GM18517 (cell line): Measurements from ENCODE around the gene FBXW10B.
"Not testable (repeated sequence)": the region's sequence is repeated elsewhere in the genome, so short reads cannot be mapped to it uniquely, and the experiment has no call there.

ENCODE experiments used
- ATAC-seq: cut with Tn5 transposase; IDR thresholded peaks from one replicate; pipeline ENCODE4 v1.9.1; 2021; ENCODE audit warnings: mild to moderate bottlenecking, moderate library complexity; ENCODE audit not compliant: unreplicated experiment

Gene FBXW10B, protein sequence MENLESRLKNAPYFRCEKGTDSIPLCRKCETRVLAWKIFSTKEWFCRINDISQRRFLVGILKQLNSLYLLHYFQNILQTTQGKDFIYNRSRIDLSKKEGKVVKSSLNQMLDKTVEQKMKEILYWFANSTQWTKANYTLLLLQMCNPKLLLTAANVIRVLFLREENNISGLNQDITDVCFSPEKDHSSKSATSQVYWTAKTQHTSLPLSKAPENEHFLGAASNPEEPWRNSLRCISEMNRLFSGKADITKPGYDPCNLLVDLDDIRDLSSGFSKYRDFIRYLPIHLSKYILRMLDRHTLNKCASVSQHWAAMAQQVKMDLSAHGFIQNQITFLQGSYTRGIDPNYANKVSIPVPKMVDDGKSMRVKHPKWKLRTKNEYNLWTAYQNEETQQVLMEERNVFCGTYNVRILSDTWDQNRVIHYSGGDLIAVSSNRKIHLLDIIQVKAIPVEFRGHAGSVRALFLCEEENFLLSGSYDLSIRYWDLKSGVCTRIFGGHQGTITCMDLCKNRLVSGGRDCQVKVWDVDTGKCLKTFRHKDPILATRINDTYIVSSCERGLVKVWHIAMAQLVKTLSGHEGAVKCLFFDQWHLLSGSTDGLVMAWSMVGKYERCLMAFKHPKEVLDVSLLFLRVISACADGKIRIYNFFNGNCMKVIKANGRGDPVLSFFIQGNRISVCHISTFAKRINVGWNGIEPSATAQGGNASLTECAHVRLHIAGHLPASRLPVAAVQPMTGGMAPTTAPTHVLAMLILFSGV

DNA sequence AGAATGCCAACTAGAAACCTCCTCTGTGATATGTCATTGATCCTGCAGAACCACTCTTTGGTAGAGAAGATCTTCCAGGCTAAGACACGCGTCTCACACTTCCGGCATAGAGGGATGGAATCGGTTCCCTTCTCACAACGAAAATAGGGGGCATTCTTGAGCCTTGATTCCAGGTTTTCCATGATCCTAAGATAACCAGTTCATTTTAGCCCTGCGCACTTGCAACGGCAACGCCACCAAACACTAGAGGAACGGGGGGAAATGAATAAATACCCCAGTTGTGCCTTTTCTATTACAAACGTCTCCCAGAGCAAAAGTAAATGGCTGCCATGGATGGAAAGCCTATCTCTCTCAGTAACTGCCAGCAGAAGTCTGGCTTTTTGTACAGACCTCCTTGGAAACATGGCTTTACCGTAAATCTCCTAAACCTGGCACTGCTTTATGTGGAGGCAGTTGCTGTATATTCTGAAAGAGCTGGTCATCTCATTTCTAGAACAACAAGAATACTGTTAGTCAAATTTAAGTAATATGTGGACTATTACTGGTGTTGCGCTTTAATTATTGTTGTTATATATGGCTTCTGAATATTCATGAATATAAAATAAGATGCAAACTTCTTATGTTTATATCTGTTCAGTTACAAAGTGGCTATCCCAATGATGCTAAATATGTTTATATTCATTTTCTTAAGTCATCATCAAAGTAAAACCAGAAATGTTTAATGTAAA is at the start of gene FBXW10B:
Gene FBXW10B (minus strand): TSS at position 374 of the 728 bp plus-strand sequence. CDS start 192 bp downstream, at position 182.
- ATAC-seq = not testable (repeated sequence)

DNA sequence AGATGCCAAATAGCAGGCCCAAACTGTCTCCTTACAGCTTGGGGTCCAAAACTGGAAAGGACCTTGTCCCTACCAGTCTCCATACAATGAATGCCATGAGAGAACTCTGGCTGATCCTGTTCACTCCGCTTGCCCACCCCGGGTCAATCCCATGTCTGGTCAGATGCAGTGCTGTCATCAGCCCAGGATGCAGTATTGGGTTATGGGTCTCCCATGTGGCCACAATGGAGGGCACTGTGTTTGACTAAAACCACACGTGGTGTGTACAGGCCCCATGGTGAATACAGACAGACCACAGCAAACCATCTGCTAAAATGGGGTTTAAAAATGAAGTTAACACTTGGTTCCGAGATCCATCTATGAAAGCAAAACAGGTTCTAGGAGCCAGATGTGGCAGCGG is 44.2 kb upstream of the FBXW10B start:
- no peak for ATAC-seq

DNA sequence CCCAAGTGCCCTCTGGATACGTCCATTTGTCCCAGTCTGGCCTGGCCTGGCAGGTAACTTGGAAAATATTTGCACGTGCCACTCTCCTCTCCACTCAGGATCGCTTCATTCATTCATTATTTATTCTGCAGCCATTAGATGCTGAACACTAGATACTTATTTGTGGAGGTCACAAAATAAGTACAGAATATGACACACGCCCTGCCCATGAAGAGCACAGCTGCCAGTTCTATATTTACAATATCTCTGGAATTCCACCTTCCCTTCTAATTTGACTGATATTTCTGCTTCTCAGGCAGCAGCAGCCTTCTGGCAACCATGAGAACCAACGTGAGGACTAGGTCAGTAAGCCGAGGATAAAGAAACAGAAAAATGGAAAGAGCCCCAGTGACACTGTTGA is 43.7 kb upstream of the FBXW10B start:
- no peak for ATAC-seq

DNA sequence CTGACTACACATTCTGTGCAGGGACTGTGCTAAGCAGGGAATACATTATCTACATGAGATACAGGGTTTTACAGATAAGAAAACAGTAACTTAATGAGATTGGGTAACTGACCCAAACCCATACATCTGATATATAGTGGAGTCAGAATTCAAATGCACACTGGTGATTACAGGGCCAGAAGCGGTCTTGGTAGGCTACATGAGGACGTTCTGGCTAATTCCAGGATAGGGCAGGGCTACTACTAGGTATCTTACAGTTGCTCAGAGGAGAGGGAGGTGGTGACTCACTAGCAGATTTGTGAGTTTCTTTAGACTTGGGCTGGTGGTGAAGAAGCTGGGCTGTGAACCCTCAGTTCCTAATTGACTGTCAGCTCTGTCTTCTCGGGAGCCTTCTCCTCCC is 43.2 kb upstream of the FBXW10B start:
- no peak for ATAC-seq

DNA sequence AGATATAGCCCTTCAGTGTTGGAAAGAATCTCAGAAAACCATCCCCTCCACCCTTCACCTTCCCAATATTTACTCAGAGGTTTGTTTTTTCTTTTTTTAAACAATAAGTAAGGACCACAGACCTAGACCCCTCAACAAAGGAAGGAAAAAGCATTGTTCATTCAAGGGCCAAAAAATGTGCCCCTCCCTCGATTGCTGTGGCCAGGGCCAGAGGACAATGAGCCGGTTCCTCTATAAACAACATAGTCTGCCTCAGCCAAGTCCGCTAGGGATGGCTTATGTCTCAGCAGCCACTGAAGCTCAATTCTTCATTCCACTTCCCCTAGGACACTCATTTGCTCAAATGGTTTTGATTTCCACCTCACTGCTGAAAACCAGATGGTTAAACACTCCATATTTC is 40.6 kb upstream of the FBXW10B start:
- ATAC-seq = no peak

DNA sequence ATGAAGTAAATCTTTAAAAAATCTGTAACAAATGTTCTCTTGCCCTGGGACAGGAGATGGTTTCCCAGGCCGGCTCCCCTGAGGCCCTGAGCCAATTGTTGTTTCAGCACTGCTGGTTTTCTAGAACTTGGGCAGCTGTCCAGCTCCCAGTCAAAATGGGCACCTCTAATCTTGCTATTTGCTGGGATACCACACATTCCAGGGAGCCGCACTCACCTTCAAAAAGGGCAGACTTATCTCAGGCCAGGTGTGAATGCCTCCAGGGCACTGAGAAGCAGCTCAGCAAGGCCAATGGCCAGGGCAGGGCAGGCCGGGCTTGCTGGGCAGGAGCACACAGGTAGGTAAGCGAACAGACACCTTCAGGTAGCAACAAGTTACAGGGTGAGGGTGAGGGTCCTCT is 40.2 kb upstream of the FBXW10B start:
- no peak for ATAC-seq

DNA sequence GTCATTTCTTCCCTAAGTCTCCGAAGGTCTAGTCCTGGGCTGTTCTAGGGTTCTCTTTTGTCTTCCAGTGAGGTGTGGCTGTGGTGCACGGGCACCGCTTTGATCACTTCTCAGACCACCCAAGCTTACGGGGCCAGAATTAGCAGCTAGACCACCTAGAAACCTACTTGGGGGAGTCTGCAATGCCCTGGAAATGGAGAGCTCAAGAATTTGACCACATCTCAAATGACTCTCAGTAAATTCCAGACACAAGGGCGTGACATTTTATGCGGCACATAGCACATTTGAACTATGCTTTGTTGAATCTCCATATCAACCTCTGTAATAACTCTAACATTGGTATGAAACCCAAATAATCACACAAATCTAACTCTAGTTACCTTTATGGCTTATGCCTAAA is 39.7 kb upstream of the FBXW10B start:
- ATAC-seq = no peak

DNA sequence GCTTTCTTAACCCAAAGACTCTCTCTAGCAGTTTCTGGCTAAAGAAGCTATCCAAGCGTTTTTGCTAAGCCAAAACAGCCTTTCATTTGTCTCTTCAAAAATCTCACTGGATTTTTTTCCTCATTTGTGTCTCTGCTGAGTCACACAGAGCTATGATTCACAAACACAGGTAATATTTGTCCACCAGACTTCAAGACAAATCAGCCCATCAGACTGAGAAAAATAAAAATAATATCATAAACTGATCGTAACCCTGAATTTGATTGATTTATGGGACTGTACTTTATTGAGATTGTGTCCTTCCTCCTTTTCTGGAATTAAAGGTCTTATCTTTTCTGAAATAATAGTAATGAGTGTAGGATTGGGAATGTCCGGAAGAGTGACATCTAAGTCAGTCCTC is 38.8 kb upstream of the FBXW10B start:
- ATAC-seq = no peak

DNA sequence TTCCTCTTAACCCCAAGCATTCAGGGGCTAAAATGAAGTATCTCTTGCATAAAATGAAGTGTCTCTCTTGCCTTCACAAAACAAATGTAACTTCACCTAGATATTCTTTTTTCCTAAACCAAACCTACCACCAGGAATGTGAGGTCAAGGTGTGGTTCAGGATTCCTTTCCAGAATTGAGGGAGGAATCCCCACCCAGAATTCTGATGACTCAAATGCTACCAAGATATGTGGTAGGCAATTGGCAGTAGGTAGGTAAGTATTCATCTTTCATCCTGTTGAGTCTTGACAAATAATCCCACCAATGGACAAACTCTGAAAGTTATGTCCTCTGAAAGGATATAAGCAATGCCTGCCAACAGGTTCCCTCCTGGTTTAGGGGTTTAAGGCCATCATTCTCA is 38.4 kb upstream of the FBXW10B start:
- ATAC-seq = no peak

DNA sequence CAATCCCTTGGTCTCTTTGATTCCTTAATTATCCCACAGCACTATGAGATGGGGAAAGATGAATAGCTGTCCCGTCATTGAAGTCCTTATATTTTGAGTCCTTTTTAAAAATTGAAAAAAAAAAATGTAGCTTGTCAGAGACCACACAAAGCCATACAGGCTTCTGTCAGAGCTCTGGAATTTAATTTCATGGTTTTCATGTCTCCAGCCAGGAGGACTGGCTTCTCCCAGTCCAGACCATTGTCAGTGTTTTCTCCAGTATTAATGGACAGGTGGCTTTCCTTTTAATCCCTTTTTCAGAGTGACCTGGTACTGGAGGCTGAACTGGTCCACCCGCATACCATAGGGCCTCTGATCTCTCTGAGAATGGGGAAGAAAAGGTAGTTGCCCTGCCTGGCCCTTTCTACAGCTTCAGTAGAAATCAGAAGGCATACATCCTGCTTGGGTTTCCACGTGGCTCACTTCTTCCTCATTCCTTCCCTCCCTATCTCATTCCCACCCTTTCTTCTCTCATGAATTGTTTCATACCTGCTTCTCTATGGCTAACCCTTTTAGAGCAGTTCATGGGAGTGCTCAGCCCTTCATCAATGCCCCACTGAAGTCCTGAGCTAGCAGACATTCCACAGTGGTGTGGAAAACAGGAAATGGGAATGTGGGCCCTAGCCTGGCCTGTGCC is 35.5 kb upstream of the FBXW10B start:
- no peak for ATAC-seq

DNA sequence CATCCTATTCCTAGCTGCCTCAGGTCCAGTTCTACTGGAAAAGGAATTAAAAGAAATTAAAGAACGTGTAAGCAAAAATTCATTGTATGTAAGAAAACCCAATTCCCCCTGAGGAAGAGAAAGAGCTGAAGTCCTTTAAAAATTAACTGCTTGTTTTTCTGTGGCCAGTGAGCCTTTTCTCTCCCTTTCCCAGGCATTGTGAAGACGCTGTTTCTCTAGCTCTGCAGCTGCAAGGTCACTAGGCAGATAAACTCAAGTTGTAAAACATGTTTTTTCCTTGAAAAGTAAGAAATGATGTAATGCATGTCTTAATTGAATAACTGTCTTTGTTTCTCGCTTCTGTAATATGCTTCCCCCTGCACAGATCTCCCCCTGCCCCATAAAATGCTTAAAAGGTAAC is 34.9 kb upstream of the FBXW10B start:
- ATAC-seq = not testable (repeated sequence)

DNA sequence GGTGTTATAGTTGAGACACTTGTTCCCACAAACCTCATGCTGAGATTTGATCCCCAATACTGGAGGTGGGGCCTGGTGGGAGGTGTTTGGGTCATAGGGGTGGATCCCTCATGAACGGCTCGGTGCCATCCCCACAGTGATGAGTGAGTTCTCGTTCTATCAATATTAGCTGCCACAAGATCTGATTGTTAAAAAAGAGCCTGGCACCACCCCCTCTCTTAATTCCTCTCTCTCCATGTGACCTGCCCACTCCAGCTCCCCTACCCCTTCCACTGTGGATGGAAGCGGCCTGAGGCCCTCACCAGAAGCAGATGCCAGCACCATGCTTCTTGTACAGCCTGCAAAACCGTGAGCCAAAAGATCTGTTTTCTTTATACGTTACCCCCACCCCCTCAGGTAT is 33.5 kb upstream of the FBXW10B start:
- no peak for ATAC-seq

DNA sequence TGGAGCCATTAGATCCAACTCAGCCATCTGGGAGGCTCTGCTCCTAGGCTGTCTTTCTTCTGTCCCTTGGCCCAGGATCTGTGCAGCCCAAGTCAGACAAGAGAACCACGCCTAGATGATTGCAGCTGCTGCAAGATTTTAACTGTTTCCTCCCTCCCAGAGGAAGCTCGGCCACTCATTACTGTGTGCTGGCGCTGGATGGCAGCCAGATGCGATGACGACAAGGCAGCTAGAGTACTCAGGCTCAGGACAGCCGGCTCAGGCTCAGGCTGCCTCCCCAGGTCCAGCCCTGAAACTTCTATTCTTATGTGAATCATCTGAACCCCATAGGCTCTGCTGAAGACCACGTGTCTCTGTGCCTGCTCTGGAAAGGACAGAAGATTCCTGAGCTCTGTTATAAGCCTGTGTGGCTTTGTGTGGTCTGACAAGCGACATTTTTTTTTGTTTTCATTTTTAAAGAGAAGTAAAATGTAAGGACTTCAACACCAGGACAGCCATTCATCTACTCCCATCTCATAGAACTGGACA is 32.1 kb upstream of the FBXW10B start:
- ATAC-seq = no peak

DNA sequence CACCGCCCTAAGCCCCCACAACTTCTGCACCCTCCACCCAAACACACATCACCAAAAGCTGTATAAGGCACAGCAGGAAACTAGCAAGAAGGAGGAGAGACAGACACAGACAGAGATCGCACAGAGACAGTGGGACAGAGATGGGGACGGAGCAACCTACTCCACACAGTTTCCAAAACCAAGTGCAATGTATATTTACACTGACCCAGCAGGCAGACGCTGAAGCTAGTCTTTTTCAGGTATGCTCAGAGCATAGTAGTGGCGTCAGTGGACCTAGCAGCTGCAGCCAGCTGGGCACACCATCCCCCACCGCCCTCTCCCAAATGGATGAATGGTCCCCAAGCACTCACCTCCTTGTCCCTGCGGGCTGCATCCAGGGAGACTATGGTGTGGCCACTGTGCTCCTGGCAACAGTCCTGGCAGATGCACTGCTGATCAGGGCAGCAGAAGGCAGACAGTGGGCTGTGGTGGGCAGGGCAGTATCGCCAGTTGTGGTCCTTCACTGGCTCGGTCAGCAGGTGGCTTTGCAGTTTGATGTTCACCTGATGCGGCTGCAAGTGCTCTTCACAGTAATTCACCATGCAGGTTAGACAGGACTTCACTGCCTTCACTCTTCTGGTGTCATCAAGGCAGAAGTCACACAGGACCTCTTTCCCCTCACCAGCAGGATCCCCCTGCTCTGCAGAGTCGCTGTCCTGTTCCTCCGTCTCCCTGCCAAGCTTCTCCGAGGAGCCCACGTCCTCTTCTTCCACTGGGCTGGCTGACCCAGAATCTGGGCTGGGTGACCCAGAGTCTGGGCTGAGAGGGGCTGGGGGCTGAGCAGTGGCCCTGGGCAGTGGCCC is 31.5 kb upstream of the FBXW10B start:
- no peak for ATAC-seq

DNA sequence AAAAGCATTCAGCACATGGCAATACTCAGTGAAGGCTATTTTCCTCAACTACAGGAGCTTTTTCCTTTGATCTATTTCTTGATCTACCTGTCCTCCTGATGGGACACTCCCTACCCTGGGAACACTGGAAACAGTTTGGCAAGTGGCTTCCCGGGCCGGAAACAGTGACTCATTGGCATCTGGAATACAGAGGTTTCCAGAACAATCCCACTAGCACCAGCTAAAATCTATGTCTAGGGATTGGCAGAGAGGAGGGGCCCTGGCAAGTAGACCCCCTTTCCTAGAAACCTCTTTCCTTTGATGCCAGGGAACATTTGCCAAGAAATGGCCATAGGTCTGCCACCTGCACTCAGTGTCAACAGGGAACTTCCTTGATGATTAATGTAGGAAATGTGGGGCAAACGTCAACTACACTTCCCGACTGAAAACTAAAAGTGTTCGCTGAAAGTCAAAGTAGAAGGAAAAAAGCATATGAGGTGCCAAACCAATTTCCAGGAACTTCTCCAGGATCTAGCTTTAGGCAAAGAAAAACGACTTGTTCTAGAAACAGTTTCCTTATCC is 30.4 kb upstream of the FBXW10B start:
- no peak for ATAC-seq

DNA sequence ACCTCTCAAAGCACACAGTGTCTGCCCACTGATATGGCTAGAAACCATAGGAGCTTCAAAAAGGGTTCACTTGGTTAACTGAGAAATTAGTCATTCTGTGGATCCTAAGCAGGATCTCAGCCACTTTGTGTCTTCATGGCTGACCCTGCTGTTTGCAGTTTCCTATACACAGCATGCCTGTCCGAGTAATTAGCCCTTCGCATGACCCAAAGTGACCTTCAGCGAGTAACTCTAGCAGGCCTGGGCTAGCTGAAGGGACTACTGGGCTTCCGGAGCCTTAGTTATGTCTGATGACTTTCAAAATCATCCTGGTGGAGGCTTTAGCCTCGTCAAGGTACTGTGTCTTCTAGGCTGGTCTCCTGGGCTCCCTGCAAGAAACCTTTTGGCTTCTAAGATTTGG is 28.9 kb upstream of the FBXW10B start:
- no peak for ATAC-seq

DNA sequence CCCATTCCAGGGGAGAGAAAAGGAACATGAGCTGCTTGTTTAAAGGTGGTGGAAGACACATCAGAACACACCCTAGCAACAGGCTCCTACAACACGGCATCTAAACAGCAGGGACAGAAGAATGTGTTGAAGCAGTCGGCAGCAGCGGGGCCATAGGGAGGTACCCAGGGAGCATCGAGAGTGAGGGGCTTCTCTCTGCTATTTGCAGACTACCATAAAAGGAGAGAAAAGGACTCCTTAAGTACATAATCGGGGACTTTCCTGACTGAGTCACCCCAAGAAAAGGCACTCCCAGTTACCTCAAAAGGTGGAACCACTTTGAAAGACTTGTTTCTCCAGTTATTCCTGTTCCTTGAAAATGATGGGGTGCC is 26.4 kb upstream of the FBXW10B start:
- not testable (repeated sequence) for ATAC-seq

DNA sequence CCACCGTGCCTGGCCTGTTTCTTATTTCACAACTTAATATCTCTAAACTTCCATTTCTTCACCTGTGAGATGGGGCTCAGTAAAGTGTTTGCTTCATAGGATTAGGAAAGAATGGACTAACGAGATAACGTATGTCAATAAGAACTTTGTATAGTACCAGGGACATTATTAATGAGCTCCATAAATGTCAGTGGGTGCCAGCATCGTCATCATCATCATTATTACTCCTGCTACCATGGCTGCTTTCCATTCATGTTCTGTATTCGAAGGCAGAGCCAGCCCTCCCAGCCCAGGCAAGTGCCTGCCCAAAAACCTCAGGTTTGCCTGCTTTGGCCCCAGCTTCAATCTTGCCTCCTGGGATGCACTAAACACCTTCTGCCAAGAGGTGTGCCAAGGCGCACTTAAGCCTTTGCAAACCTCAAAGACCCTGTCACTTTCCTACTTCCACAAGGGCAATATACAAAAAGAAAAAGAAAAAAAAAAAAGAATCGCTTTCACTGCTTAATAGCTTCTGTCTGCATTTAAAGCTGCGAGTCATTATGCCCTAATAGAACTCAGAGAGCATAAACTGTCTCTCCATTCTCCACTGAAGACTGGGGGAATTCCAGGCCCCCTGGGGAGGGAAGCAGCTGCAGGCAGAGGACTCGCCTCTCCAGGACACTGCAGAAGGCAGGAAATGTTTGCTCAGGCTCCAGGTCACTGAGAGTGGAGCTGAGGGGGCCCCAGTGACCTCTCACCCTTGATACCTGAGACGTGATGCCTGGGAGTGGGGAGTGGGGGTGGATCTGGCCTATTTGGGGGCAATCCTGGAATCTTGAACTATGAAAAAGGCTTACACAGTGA is 25.8 kb upstream of the FBXW10B start:
- not testable (repeated sequence) for ATAC-seq
